Breast epithelium (tissue), 4 donors: ENCODE measurements around the gene OR1A1. TPM values are rescaled to one million over a fixed set of nuclear protein-coding genes. Genes with fewer than 3 reads are reported as not detected.

ENCODE experiments used
- DNase-seq, 2 donors: peaks; one replicate each; pipeline ENCODE4 v3.0.0-alpha.2; 2019; ENCODE audit warnings: low spot score in 2 of 2
- H3K27ac ChIP-seq, 2 donors: fragments of 200-600 bp; sonication (generic) in 1 of 2; one replicate each; pipeline ENCODE4 v1.5.1; 2016 to 2019; ENCODE audit warnings: mild to moderate bottlenecking in 1 of 2
- H3K27me3 ChIP-seq, 2 donors: fragments of 200-600 bp; sonication (generic) in 1 of 2; one replicate each; pipeline versions ENCODE4 v1.5.1 to v1.6.0; 2017 to 2019; ENCODE audit warnings: control low read depth in 1 of 2, mild to moderate bottlenecking in 1 of 2
- H3K36me3 ChIP-seq: fragments of 200-600 bp; one replicate; pipeline ENCODE4 v1.5.1; 2019
- H3K4me1 ChIP-seq, 2 donors: fragments of 200-600 bp; sonication (generic); one replicate each; pipeline ENCODE4 v1.5.1; 2016 to 2019; ENCODE audit warnings: control low read depth in 1 of 2
- H3K4me3 ChIP-seq, 3 donors: fragments of 200-600 bp; sonication (generic); 1 replicate in 2 of 3; 2 replicates in 1 of 3; pipeline ENCODE4 v1.5.1; 2016 to 2019; ENCODE audit warnings: mild to moderate bottlenecking in 3 of 3, moderate library complexity in 2 of 3
- H3K9me3 ChIP-seq, 2 donors: fragments of 200-600 bp; sonication (generic) in 1 of 2; one replicate each; pipeline ENCODE4 v1.5.1; 2016 to 2019; ENCODE audit warnings: control low read depth in 1 of 2
- POLR2A ChIP-seq: fragments of 450-650 bp; IDR thresholded peaks from one replicate; pipeline ENCODE4 v1.6.1; 2016; ENCODE audit warnings: antibody characterized with exemption, mild to moderate bottlenecking, moderate library complexity
- POLR2AphosphoS5 ChIP-seq, 3 donors: sonication (generic); formaldehyde crosslinking; IDR thresholded peaks; one replicate each; pipeline ENCODE4 v1.6.1; 2017; ENCODE audit warnings: antibody characterized with exemption in 3 of 3
- intact Hi-C: fragments of 100-400 bp; cut with DNase I; formaldehyde crosslinking; loops from one replicate; pipeline ENCODE4 v1.15.1; 2023; ENCODE audit warnings: low total_unique reads
- total RNA-seq, 3 donors: library from RNA; depleted of rRNA; stranded (reverse); fragments of >200 nt; gene quantifications; one replicate each; pipeline ENCODE4 v1.1.0, GENCODE V29; 2016
- TF ChIP-seq, protein P1 (sequence below), 3 donors: fragments of 450-650 bp; IDR thresholded peaks; one replicate each; pipeline ENCODE4 v1.5.1; 2016 to 2017; ENCODE audit warnings: antibody characterized with exemption in 3 of 3, mild to moderate bottlenecking in 3 of 3, moderate library complexity in 3 of 3

Gene OR1A1, protein sequence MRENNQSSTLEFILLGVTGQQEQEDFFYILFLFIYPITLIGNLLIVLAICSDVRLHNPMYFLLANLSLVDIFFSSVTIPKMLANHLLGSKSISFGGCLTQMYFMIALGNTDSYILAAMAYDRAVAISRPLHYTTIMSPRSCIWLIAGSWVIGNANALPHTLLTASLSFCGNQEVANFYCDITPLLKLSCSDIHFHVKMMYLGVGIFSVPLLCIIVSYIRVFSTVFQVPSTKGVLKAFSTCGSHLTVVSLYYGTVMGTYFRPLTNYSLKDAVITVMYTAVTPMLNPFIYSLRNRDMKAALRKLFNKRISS
- not detected for total RNA-seq

DNA sequence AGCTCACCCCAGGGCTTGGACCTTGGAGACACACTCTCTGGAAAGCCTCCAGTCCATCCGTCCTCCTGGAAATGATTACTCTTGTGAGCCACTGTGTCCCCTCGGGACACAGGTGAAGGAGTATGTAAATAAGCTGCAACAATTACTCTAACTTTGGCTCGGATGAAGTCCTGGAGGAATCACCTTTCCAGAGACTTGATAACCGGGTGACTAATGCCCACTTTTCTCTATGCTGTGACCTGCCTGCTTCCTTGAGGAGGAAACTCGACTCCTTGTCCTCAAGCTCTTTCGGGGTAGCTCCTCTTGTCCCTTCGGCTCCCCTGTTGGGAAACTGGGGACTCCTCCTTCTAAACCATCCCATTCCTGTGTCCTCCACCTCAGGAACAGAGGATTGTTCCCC is at the start of gene OR1A1:
OR1A1 (plus strand) TSS at position 301 of the 400 bp plus-strand sequence. CDS start 7,954 bp downstream, outside the sequence.
- no peak for DNase-seq
- H3K4me3 ChIP-seq: no peak within 1 kb of the TSS
- intact Hi-C loops: no loop called here
- peaks cover 0 to 3% of the 10 kb centered on the region in 2 donors for H3K27me3 ChIP-seq
- TF ChIP-seq POLR2AphosphoS5 (IDR thresholded peaks at IDR 0.05): no peak
- no peaks in the 10 kb centered on the region for H3K36me3 ChIP-seq
- H3K4me1 ChIP-seq: no peaks in the 10 kb centered on the region
- H3K9me3 ChIP-seq: no peaks in the 10 kb centered on the region
- no peak within 1 kb of the TSS for H3K27ac ChIP-seq

DNA sequence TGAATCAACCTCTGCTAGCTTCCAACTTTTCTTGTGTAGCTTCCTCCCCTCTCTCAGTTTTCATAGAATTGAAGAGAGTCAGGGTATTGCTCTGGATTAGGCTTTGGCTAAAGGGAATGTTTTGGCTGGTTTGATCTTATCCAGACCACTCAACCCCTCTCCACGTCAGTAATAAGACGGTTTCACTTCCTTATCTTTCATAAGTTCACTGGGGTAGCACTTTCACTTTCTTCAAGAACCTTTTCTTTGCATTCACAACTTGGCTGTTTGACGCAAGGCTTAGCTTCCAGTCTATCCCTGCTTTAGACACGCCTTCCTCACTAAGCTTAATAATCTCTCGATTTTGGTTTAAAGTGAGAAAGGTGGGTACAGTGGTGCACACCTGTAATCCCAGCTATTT is 39.9 kb upstream of the OR1A1 start:
- H3K4me1 ChIP-seq: no peaks in the 10 kb centered on the region
- no peaks in the 10 kb centered on the region for H3K36me3 ChIP-seq
- no peak for DNase-seq
- no peaks in the 10 kb centered on the region for H3K27me3 ChIP-seq
- intact Hi-C loops: no loop called here
- TF ChIP-seq, protein P1, sequence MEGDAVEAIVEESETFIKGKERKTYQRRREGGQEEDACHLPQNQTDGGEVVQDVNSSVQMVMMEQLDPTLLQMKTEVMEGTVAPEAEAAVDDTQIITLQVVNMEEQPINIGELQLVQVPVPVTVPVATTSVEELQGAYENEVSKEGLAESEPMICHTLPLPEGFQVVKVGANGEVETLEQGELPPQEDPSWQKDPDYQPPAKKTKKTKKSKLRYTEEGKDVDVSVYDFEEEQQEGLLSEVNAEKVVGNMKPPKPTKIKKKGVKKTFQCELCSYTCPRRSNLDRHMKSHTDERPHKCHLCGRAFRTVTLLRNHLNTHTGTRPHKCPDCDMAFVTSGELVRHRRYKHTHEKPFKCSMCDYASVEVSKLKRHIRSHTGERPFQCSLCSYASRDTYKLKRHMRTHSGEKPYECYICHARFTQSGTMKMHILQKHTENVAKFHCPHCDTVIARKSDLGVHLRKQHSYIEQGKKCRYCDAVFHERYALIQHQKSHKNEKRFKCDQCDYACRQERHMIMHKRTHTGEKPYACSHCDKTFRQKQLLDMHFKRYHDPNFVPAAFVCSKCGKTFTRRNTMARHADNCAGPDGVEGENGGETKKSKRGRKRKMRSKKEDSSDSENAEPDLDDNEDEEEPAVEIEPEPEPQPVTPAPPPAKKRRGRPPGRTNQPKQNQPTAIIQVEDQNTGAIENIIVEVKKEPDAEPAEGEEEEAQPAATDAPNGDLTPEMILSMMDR (IDR thresholded peaks at IDR 0.05): no peak
- TF ChIP-seq POLR2A (no peak), POLR2AphosphoS5 (IDR thresholded peaks at IDR 0.05) (no peak)
- no peak overlapping the region for H3K4me3 ChIP-seq
- H3K27ac ChIP-seq: no peak overlapping the region
- peaks cover 14 to 21% of the 10 kb centered on the region in 2 donors for H3K9me3 ChIP-seq

DNA sequence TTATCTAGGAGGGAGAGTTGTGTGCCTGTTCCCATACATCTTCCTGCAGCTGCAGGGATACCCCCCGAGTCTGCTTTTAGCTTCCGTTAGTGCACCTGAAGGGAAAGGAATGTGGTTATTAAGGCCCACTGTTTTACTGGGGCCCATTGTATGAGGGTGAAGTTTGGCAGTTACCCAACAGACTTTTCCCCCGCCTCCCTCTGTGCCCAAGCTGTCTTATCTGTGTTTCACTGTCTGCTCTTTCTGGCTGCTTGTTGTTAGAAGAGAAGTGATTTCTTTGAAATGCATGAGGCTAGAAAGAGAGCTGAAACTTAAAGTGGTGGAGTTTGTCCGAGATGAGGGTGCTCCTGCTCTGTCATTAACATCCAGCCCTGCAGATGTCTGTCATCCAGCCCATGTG is 17.5 kb upstream of the OR1A1 start:
- H3K36me3 ChIP-seq: no peaks in the 10 kb centered on the region
- TF ChIP-seq POLR2A (no peak), POLR2AphosphoS5 (IDR thresholded peaks at IDR 0.05) (no peak)
- TF ChIP-seq, protein P1 (IDR thresholded peaks at IDR 0.05): no peak

DNA sequence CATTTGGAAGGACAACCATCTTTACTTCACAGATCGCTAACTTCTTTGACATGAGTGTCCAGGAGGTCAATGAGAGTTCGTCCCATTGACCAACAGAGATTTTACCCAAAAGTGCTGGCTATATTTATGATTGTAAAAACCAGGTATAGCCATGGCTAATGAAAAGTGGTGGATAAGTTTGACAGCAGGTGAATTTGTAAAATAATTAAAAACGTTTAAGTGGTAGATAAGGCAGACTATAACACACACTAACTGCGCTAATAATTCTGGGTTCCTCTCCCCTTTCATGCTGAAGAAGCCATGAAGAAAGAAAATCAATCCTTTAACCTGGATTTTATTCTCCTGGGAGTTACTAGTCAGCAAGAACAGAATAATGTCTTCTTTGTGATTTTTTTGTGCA is 10.2 kb upstream of the OR1A1 start, which contains the start of gene OR1A2:
OR1A2 (plus strand) TSS at position 301 of the 400 bp plus-strand sequence; CDS start at position 301, 0 bp downstream.
- Histone ChIP-seq H3K4me3 (no peak within 1 kb of the TSS), H3K27ac (no peak within 1 kb of the TSS), H3K4me1 (no peaks in the 10 kb centered on the region), H3K9me3 (peaks cover 6 to 14% of the 10 kb centered on the region in 2 donors), H3K27me3 (peaks cover 0 to 3% of the 10 kb centered on the region in 2 donors), H3K36me3 (no peaks in the 10 kb centered on the region)
- no peak for DNase-seq
- intact Hi-C loops: no loop called here
- TF ChIP-seq POLR2AphosphoS5 (IDR thresholded peaks at IDR 0.05) (no peak), POLR2A (no peak)
- TF ChIP-seq, protein P1 (IDR thresholded peaks at IDR 0.05): no peak

More for the DNA sequence above, 17.5 kb upstream of the OR1A1 start:
- no peak overlapping the region for H3K27ac ChIP-seq
- H3K9me3 ChIP-seq: no peaks in the 10 kb centered on the region
- H3K4me1 ChIP-seq: no peaks in the 10 kb centered on the region
- peaks cover 0 to 3% of the 10 kb centered on the region in 2 donors for H3K27me3 ChIP-seq
- no peak for DNase-seq
- intact Hi-C loops: no loop called here
- no peak overlapping the region for H3K4me3 ChIP-seq

DNA sequence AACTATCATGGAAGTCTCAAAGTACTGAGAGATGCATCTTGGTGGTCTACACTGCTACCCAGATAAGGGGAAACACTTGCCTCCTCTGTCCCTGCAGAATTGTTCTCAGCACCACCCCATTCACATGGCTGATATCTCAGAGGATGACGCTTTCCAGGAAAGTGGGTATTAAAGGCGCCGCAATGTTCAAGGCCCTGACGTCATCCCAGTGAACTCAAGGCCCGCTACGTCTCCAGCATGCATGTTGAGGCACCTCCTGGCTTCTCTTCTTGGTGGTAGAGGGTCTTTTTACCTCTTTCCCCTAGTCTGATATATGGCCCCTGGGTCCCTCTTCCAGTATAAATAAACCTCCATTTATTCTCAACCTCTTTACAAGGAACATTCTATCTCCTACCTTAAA is 1.0 kb downstream of the OR1A1 start:
- no peaks in the 10 kb centered on the region for H3K9me3 ChIP-seq
- H3K27me3 ChIP-seq: peaks cover 0 to 3% of the 10 kb centered on the region in 2 donors
- DNase-seq: no peak
- no peak overlapping the region for H3K27ac ChIP-seq
- no peak overlapping the region for H3K4me3 ChIP-seq
- no peaks in the 10 kb centered on the region for H3K4me1 ChIP-seq
- intact Hi-C loops: no loop called here
- H3K36me3 ChIP-seq: no peaks in the 10 kb centered on the region
- TF ChIP-seq, protein P1 (IDR thresholded peaks at IDR 0.05): no peak
- no peak for TF ChIP-seq POLR2A
- TF ChIP-seq POLR2AphosphoS5 (IDR thresholded peaks at IDR 0.05): no peak
